ENCODE results near the gene SPPL2B. TPM values are rescaled to one million over a fixed set of nuclear protein-coding genes. Genes with fewer than 3 reads are reported as not detected.
"Not testable (repeated sequence)": the region's sequence is repeated elsewhere in the genome, so short reads cannot be mapped to it uniquely, and the experiment has no call there.

SPPL2B gene
- polyA plus RNA-seq (ENCODE audit: insufficient read length), result 52.5 TPM

DNA sequence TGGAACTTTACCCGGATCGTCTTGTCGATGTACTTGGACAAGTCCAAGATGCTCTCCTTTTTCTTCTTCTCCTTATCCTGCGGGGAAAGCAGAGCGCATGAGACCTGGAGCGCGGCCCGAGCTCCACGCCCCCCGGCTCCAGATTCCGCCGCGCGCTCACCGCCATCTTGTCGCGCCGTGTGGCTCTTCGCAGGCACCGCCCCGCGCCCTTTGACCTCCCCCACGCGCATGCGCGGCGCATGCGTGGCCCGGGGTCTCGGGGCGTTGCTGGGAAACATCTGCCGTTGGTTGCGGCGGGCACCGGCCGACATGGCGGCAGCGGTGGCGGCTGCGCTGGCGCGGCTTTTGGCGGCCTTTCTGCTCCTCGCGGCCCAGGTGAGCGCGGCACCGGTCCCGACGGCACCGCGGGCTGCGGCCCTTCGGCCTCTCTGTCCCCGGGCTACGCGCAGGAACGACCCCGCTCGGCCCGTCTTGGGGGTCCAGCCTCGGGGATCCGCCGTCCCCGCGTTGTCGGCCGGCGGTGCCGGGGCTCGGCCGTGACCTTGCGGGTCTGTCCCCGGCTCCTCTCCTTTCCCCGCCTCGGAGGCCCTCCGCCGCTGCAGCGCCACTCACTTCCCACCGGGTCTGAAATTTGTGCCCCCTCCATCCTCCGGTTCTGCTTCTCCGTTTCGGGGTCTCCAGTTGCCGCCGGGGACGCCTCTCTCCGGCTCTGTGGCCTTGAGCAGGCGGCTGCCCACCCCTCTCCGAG, at the start of gene SPPL2B, which contains the start of gene LSM7:
SPPL2B (plus strand) TSS at position 284 of the 748 bp plus-strand sequence; CDS start at position 310, 26 bp downstream.
LSM7 (minus strand) TSS at position 186 of the 748 bp plus-strand sequence; CDS start at position 166, 20 bp downstream.
- DNase-seq, result peak; percentile 95

- no peak for DNase-seq
Measured at GRCh38 chr19:2280633-2281264, 47.7 kb upstream of the SPPL2B start.

DNA sequence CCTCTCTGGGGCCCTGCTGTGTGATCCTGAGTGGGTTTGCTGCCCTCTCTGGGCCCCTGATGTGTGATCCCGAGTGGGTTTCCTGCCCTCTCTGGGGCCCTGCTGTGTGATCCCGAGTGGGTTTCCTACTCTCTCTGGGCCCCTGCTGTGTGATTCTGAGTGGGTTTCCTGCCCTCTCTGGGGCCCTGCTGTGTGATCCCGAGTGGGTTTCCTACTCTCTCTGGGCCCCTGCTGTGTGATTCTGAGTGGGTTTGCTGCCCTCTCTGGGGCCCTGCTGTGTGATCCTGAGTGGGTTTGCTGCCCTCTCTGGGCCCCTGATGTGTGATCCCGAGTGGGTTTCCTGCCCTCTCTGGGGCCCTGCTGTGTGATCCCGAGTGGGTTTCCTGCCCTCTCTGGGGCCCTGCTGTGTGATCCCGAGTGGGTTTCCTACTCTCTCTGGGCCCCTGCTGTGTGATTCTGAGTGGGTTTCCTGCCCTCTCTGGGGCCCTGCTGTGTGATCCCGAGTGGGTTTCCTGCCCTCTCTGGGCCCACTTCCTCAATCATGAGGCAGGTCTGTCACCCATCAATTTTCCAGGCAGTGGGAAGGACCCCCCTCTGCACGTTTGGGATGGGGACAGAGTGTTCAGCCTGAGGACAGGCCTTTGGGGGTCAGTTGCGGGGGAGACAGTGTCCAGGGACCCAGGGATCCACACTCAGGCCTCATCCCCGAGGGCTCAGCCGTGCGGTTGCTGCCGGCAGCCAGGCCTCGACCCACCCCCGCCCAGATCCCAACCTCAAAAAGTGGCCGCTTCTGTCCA, 47.0 kb upstream of the SPPL2B start:
- DNase-seq, result not testable (repeated sequence)

- DNase-seq, result peak; percentile 66
Measured at GRCh38 chr19:2282062-2282861, 46.2 kb upstream of the SPPL2B start, which contains the start of gene PEAK3. Gene PEAK3 (minus strand): TSS chr19:2282175. CDS start chr19:2280931, 1,244 bp downstream.

DNA sequence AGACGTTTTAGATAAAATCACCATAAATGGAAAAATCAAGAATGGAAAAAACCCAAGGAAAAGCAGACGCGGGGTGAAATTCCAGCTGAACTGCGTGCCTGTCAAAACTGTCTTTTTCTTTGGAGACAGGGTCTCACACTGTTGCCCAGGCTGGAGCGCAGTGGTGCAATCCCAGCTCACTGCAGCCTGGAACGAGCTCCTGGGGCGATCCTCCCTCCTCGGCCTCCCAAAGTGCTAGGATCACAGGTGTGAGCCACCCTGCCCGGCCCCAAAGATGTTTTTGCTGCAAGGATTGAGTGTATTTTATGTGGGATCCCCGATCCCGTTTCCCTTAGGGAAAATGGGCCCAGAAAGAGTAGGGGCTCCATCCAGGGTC, 45.6 kb upstream of the SPPL2B start:
- DNase-seq, result no peak

- DNase-seq, result no peak
Measured at GRCh38 chr19:2283835-2284507, 44.5 kb upstream of the SPPL2B start.

DNA sequence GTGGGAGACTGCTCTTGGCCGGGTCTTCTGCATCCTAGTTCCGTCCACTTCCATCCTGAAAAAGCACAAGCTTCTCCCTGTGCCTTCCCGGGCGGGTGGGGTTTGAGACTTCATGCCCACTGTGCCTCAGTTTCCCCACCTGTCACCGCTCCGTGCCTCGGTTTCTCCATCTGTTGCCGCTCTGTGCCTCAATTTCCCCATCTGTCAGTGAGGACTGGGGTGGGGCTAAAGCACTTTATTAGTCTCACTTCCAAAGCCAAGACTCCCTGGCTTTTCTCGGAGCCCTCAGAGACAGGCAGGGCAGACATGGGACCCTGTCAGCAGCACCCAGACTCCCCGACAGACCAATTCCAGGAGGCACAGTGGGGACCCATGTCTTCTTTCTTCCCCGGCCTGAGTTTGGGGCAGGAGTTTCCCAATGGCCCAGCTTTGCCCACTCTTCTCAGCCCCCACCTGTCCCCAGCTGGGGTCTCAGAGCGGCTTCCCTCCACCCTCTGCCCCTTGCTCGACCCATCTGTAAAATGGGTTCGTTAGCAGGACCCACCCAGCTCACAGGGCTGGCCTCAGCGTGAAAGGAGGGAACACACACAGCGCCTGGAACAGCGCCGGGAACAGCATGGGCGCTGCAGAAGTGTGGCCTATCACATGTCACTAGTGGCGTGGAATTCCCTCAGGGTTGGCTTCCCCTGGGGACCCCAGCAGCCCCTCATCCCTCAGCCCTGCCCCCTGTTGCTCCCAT, 41.9 kb upstream of the SPPL2B start:
- DNase-seq, result no peak

DNA sequence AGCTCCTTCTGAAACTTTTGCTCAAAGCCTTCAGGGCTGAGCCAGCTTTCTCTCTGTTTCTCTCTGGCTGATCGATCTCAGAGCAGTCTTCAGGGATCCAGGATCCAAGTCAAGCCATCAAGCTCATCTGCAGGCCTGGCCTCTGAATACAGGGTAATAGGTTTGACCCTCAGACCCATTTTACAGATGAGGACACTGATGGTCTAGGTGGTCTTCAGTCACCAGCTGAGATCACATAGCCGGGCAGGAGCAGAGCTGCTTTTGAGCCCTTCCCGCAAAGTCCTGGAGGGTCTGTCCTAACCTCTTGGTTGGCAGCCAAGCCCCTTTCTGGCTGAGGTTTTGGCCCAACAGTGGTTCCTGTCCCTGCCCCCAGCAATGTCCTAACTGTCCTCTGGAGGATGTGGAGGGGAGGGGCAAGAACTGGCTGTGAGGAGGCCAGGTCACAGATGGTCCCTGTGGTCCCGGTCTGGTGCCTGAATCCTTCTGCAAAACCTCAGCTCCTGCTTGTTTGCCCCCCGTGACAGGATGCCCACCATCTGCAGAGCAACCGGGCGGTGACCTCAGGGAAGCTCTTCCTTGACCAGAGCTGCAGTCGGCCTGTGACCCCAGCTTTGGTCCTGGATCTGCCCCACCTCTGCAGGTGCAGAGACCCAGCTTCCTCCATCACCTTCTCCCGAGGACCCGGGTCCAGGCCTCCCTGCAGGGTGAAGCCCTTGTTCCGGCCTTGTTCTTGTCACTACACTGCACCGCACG, 40.7 kb upstream of the SPPL2B start:
- no peak for DNase-seq

- no peak for DNase-seq
Measured at GRCh38 chr19:2288338-2288817, 40.1 kb upstream of the SPPL2B start.

GRCh38 chr19:2288818-2289713, 39.4 kb upstream of the SPPL2B start:
- DNase-seq, result no peak

GRCh38 chr19:2289714-2290435, 38.6 kb upstream of the SPPL2B start:
- DNase-seq, result no peak

DNA sequence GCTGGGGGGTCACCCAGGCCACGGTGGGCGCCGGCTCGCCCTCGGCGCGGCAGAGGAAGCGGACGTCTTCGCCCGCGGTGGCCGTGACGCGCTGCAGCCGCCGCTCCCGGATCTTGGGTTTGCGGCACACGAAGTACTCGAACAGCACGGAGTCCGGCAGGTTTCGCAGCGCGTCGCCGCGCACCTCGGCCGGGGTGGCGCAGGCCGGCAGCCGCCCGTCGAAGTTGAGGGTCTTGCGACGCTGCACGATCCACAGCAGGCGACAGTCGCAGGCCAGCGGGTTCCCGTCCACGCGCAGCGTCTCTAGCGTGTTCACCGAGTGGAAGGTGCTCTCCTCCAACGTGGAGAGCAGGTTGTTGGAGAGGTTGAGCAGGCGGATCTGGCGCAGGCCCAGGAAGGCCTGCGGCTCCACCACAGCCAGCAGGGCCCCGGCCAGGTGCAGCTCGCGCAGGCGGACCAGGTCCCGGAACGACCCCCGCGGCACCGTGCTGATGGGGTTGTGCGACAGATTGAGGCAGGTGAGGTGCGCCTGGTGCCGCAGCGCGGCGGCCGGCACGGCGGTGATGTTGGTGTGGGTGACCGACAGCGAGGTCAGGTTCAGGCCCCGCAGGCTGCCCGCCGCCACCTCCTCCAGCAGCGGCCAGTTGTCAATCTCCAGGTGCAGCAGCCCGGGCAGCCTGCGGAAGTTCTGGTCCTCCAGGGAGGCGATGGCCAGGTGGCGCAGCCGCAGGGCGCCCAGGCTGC, 37.9 kb upstream of the SPPL2B start:
- DNase-seq, result no peak

DNA sequence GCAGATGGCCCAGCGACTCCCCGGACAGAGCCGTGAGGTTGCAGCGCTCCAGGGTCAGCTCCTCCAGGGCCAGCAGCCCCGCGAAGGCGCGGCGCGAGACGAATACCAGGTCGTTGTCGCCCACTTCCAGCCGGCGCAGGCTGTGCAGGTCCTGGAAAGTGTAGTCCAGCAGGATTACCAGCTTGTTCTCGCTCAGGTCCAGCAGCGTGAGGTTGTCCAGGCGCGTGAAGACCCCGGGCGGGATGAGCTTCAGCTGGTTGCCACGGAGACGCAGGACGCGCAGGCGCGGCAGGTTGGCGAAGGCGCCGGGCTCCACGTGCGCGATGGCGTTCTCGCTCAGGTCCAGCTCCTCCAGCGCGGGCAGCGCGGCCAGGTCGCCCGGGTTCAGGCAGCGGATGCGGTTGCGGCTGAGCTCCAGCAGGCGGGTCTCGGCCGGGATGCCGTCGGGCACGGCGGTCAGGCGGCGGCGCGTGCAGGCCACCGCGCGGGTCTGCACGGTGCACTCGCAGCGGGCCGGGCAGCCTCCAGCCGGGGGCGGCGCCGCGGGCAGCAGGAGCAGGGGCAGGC, 37.2 kb upstream of the SPPL2B start:
- no peak for DNase-seq

DNA sequence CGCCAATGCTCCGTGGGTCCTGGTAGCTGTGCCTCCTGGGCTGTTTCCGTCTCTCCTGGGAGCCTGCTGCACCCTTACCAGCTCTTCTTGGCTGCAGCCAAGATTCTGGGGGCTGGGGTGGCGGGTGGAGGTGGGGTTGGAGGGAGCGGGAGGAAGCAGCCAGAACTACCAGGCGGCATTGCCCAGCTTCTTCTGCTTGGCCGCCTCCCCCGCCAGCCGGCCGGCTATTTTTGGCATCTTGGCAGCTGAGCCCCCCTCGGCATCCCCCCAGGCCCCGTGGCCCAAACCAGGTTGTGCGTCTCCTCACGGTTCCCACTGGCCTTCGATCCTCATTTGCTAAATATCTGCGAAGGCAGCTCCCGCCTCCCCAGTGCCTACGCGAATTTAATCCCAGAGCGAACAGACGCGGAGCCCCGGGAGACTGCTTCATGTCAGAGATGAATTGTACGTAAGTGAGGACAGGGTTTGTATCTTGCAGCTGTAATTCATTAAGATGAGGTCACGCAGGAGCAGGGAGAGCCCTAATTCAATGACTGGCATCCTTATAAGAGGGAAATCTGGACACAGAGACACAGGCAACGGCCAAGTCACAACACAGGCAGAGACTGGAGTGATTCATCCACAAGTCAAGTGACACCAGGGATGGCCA, 33.7 kb upstream of the SPPL2B start:
- DNase-seq, result no peak

GRCh38 chr19:2296141-2296540, 32.3 kb upstream of the SPPL2B start:
- DNase-seq, result no peak

- no peak for DNase-seq
Measured at GRCh38 chr19:2300533-2300932, 28.0 kb upstream of the SPPL2B start.

Data from hindlimb muscle (tissue), 1 donor.